VCaP (cell line): ENCODE measurements around the gene BTF3.
A peak's percentile ranks its signal among the peaks of the same experiment; 100 is the strongest.
"Not testable (repeated sequence)": the region's sequence is repeated elsewhere in the genome, so short reads cannot be mapped to it uniquely, and the experiment has no call there.

Experiments
- H3K27ac ChIP-seq: fragments of 450-650 bp; 2 replicates; pipeline ENCODE4 v1.5.1; 2017
- CTCF ChIP-seq: fragments of 450-650 bp; conservative IDR thresholded peaks from 2 replicates; pipeline ENCODE4 v1.5.1; 2017; ENCODE audit warnings: mild to moderate bottlenecking, moderate library complexity

The BTF3 gene

GRCh38 chr5:73486119-73486899 is 11.9 kb upstream of the BTF3 start:
- no peak for TF ChIP-seq CTCF
- H3K27ac ChIP-seq, result no peak overlapping the region

- not testable (repeated sequence) for H3K27ac ChIP-seq
These were observed 11.0 kb upstream of the BTF3 start for GRCh38 chr5:73487257-73487656.

DNA sequence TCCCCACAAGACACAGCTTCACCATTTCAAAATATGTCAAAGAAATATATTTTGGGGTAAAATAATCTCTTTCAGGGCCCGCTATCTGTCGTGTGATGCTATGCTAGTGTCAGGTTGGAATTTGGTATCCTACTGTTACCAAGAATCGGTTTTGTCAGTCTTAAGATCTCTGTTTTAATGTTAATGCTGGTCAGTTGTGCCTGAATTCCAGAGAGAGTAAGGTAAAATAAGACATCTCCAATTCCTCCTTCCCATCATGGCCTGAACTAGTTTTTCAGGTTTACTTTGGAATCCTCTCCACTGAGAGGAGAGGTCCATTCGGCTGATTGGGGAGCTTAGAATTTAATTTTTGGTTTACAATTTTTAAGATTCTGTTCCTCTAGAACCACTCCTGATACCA is 10.4 kb upstream of the BTF3 start:
- TF ChIP-seq CTCF, result no peak
- H3K27ac ChIP-seq, result no peak overlapping the region

GRCh38 chr5:73488806-73489205 is 9.4 kb upstream of the BTF3 start:
- no peak for TF ChIP-seq CTCF
- no peak overlapping the region for H3K27ac ChIP-seq

DNA sequence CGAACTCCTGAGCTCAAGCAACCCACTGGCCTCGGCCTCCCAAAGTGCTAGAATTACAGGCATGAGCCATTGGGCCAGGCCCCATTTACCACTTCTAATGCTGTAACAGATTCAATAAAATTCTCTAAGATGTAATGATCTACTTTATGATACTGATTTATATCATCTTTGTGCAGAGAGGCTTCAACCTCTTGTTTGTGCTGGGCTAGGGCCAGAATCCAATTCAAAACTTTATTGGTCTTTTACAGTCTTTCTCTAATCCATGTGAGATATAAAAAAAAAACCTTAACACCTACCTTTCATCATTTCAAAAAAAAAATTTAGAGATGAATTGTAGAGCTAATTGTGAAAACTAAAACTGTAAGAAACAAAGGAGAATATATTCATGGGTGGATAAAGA is 8.2 kb upstream of the BTF3 start:
- no peak overlapping the region for H3K27ac ChIP-seq
- TF ChIP-seq CTCF, result no peak

- TF ChIP-seq CTCF, result no peak
These were observed 7.1 kb upstream of the BTF3 start for GRCh38 chr5:73491155-73491554.

DNA sequence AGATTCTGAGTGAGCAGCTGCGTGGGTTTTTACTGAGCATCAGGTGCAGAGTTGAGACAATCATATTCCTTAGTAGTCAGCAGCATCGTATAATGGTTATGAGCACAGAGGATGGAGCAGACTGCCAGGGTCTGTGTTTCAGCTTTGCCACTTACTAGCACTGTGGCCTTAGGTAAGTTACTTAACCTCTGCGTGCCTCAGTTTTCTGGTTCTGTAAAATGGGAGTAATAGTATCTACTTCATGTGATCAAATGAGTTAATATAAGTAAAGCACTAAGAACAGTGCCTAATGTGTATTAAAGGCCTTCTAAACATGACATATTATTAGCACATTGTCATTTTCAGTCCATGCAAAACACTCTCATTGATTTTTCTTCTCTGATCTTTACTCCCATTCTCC is 4.8 kb upstream of the BTF3 start:
- H3K27ac ChIP-seq, result no peak overlapping the region
- no peak for TF ChIP-seq CTCF

More at GRCh38 chr5:73491155-73491554, 7.1 kb upstream of the BTF3 start:
- no peak overlapping the region for H3K27ac ChIP-seq

- H3K27ac ChIP-seq, result peak overlapping the region; percentile 86
- no peak for TF ChIP-seq CTCF
These were observed 3.5 kb upstream of the BTF3 start for GRCh38 chr5:73494721-73495120.
